ENCODE measurements around the gene TP63.

- no peak for TF ChIP-seq CTCF (IDR thresholded peaks at IDR 0.05; ENCODE audit: low read depth, low read length)
- TF ChIP-seq POLR2A (IDR thresholded peaks at IDR 0.05; ENCODE audit: extremely low read depth, insufficient read length) = no peak
- no peak for TF ChIP-seq MAX (IDR thresholded peaks at IDR 0.05; ENCODE audit: low read depth, low read length)
- no peak for TF ChIP-seq MYC (IDR thresholded peaks at IDR 0.05; ENCODE audit: low read depth, low read length)
These were observed 191.5 kb downstream of the TP63 start for GRCh38 chr3:189822726-189823125.
